ENCODE measurements around the gene CDON.

- TF ChIP-seq CTCF (conservative IDR thresholded peaks at IDR 0.05 in 1 of 2, IDR thresholded peaks at IDR 0.05 in 1 of 2; ENCODE audit: low read depth in 1 of 2, low read length in 2 of 2) (no peak), EZH2 (IDR thresholded peaks at IDR 0.05; ENCODE audit: low read length, missing control alignments) (no peak)
These were observed 19.2 kb upstream of the CDON start for GRCh38 chr11:126081915-126082250.
